8988T (cell line): ENCODE results near the gene CLN3.
"Not testable (repeated sequence)": the region's sequence is repeated elsewhere in the genome, so short reads cannot be mapped to it uniquely, and the experiment has no call there.

ENCODE experiments used
- DNase-seq: peaks from one replicate; pipeline ENCODE4 v3.0.0; 2011

The CLN3 gene

GRCh38 chr16:28513484-28514181, 21.8 kb upstream of the CLN3 start:
- no peak for DNase-seq

- no peak for DNase-seq
These were observed 20.2 kb upstream of the CLN3 start for GRCh38 chr16:28511801-28512789.

DNA sequence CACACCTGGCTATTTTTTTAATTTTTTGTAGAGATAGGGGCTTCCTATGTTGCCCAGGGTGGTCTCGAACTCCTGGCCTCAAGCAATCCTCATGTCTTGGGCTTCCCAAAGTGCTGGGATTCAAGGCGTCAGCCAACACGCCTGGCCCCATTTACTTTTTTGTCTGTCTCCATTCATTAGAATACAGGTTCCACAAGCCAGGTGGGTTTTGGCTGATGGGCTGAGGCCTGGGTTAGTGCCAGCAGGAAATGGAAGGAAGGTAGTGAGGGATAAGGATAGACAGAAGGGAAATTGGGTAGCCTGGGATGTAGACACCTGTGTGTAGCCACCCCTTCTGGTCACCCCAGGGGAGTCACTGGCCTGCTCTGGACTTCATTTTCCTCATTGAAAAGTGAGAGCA, 19.2 kb upstream of the CLN3 start:
- no peak for DNase-seq

DNA sequence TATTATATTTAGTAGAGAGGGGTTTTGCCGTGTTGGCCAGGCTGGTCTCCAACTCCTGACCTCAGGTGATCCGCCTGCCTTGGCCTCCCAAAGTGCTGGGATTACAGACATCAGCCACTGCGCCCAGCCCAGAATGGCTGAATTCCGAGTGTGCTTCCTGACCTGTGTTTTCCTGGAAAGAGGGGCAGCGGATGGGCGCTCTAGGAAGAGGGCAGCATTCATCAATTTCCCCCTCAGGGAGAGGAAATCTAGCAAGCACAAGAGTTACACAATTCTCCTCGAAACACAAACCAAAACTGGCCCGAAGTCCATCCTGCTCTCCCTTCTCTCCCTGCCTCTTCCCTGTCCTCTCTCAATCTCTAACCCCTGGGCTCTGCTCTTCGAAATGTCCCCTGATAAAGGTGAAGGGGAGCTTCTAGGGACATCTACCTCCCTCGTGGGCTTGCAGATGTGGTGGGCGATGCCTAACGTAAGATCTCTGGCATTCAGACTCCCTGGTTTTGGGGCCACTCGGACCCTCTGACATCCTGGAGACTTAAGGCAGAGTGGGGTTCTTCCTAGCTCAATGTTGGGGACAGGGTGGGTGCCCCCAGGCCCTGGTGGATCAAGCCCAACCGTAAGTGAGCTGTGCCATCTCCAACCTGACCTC, 13.7 kb upstream of the CLN3 start:
- no peak for DNase-seq

DNA sequence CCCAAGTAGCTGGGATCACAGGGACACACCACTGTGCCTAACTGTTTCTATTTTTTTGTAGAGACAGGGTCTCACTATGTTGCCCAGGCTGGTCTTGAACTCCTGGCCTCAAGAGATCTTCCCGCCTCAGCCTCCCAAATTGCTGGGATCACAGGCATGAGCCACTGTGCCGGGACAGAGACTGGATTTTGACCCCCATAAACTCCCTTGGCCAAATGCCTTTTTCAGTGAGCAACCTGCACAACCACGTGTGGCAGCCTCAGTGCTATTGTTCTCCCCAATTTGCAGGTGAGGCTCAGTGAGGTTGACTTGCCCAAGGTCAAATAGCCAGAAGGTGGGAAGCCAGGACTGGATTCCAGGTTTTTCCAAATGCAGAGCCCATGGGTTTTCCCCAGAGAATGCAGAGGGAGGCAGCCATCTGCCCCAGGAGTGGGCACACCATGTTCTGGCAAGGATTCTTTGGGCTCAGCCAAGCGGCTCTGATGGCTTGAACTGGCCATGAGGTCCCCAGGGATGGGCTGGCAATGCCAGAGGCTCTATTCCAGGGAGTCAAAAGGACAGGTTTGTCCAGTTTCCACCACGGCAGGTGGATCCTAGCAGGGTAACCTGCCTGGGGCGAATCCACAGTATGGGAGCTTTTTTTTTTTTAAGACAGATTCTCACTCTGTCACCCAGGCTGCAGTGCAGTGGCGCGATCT, 13.0 kb upstream of the CLN3 start:
- no peak for DNase-seq

DNA sequence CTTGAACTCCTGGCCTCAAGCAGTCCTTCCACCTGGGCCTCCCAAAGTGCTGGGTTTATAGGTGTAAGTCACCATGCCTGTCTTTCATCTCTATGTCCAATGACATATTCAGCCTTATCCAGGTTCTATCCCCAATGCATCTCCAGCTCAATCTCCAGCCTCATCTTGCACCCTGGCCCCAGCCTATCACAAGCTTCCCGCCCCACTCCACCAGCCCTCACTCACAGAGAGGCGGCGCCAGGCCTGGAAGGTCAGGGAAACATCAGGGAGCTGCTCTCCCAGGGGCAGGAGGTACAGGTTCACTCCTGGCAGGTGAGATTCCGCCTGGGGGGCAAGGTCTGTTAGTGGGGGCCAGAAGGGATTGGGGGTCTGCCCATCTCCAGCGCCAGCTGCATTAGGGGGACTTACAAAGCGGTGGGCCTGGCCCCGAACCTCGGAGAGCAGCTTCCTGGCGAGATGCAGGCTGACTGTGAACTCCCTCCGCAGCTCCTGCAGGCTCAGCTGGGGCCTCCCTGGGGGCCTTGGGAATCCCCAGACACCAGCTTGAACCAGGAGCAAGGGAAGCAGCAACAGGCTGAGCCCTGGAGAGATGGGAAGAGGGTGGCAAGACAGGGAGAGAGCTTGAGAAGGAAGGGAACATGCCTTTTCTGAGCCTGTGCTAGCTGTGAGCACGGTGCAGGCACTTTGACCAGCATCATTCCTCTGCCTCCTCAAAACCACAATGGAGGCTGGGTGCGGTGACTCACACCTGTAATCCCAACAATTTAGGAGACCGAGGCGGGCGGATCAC, 11.8 kb upstream of the CLN3 start:
- no peak for DNase-seq

DNA sequence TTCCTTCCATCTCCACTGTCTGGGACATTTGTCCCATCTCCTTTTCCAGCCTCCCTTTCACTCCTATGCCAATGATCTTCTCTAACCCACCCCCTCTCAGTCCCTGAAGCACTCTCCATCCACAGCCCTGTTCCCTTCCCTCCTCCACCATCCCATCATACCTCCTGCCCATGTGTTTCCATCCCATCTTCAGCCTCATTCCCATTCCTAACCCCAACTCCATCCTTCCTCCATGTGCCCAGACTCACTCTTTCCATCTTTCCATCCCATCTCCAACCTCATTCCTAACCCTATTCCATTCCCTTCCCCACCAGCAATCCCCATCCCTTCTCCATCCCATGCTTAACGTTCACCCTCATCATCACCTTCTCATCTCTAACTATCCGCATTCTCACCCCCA, 10.4 kb upstream of the CLN3 start:
- DNase-seq = no peak

- no peak for DNase-seq
These were observed 9.7 kb upstream of the CLN3 start for GRCh38 chr16:28501258-28502232.

- not testable (repeated sequence) for DNase-seq
These were observed 8.8 kb upstream of the CLN3 start for GRCh38 chr16:28500476-28501180.

GRCh38 chr16:28499854-28500253, 8.0 kb upstream of the CLN3 start:
- DNase-seq = no peak

DNA sequence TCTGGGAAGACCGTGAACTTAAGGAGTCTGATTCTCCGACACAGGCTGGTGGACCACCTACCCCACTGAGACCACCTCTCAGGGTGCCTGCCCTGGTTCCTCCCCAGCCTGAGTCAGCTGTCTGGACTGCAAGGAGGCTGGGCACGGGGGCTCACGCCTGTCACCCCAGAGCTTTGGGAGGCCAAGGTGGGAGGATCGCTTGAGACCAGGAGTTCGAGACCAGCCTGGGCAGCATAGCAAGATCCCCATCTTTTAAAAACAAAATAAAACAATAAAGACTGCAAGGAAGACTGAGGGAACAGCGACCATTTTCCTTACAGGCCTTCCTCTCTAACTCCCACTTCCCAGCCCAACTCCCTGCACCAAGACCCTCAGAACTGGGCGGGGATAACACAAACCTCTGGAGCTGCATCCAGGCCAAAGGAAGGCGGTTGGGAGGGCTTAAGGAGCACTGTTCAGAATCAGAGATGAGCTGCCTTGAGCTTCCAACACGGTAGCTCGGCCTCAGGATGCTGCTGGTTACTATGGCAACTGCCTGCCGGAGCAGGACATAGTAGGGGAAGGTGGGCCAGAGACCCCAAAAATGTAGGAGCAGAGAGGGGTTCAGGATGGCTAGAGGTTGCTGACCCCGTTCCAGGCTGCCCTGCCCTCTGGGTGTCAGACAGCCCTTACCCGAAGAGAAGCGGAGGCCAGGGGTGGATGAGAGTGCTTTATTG, 7.0 kb upstream of the CLN3 start:
- no peak for DNase-seq

DNA sequence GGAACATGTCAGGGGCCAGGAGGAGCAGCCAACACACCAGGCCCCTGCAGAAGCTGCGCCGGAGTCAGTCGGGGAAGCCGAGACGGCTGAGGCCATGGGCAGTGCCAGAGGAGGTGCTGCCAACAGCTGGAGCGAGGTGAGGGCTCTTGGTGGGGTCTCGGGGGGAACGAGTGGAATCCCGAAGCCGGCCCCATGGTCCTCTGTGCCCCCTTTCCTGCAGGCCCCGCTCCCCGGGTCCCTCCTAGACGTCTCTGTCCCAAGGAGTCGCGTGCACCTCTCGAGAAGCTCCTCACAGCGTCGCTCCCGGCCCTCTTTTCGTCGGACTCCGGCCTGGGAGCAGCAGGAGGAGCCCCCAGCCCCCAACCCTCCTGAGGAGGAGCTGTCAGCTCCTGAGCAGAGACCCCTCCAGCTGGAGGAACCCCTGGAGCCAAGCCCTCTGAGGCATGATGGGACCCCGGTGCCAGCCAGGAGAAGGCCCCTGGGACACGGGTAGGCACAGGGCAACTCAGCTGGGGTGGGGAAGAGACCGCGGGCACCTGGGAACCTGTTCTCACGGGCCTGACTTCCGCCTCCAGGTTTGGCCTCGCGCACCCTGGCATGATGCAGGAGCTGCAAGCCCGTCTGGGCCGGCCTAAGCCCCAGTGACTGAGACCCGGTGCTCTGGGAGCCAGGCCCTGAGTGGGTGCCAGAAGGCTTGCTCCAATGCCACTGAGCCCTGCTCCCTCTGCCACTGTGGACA, 6.2 kb upstream of the CLN3 start:
- DNase-seq = no peak

DNA sequence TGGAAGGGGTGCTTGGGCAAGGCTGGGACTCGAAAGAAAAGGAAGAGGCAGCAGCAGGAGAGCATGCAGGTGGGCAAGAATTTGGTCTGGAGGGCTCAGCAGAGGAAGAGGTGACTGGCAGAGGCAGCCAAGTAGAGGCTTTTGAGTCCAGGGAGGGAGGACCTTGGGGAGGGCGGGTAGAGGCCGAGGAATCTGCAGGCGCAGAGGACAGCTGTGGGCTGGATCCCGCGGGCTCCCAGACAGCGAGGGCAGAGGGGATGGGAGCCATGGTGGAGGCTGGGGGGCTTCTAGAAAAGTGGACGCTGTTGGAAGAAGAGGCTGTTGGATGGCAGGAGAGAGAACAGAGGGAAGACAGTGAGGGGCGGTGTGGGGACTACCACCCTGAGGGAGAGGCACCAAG, 5.5 kb upstream of the CLN3 start:
- DNase-seq = no peak

GRCh38 chr16:28496844-28497243, 5.0 kb upstream of the CLN3 start:
- DNase-seq = no peak

- DNase-seq = no peak
These were observed 4.2 kb upstream of the CLN3 start for GRCh38 chr16:28495795-28496749.

DNA sequence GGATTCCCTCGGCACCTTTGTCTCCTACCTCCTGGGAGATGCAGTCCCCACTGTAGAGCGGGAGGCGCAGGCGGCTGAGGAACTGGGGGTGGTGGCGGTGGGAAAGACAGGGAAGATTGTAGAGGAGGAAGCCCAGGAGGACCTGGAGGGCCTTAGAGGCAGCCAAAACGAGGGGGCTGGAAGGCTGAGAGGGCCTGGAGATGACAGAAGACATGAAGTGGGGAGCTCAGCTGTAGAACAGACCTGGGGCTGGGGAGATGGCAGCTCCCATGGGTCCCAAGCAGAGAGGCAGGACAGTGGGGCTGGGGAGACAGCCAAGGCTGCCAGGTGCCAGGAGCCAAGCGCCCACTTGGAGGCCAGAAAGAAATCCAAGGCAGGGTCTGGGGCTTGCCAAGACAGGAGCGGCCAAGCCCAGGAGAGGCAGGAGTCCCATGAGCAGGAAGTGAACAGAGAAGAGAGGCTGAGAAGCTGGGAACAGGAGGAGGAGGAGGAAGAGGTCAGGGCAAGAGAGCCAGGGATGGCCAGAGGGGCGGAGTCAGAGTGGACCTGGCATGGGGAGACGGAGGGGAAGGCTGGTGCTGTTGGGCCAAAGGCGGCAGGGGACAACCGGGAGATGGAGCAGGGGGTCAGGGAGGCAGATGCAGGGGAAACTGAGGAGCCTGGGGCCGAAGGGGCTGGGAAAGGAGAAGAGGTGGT, 3.4 kb upstream of the CLN3 start:
- no peak for DNase-seq
